Activated T-cell treated with anti-CD3 and anti-CD28 coated beads, Interleukin-2, amount 50 U/mL, for 72 hours (primary cell): Measurements from ENCODE around the gene SGTA. TPM values are rescaled to one million over a fixed set of nuclear protein-coding genes. Genes with fewer than 3 reads are reported as not detected.
"Not testable (repeated sequence)": the region's sequence is repeated elsewhere in the genome, so short reads cannot be mapped to it uniquely, and the experiment has no call there.

ENCODE experiments used
- ATAC-seq, 2 donors: fragments of 150-1000 bp; cut with Tn5 transposase; replicated peaks in 1 of 2; 2 replicates each; pipeline ENCODE4 v1.10.0; 2021; ENCODE audit warnings: moderate library complexity in 2 of 2, mild to moderate bottlenecking in 1 of 2
- DNase-seq, 2 donors: peaks; one replicate each; pipeline ENCODE4 v3.0.0; 2021 to 2022; ENCODE audit warnings: mixed read lengths in 1 of 2
- H3K27ac Mint-ChIP-seq: one replicate; pipeline ENCODE4 v1.8.0; 2022; ENCODE audit warnings: mild to moderate bottlenecking, moderate library complexity, mixed read lengths
- H3K27me3 Mint-ChIP-seq: one replicate; pipeline ENCODE4 v1.8.0; 2022; ENCODE audit warnings: low read depth, mixed read lengths
- H3K36me3 Mint-ChIP-seq, 2 donors: one replicate each; pipeline ENCODE4 v1.8.0; 2022; ENCODE audit warnings: mixed read lengths in 2 of 2, mild to moderate bottlenecking in 1 of 2; ENCODE audit not compliant: insufficient read depth in 2 of 2
- H3K4me1 Mint-ChIP-seq: one replicate; pipeline ENCODE4 v1.8.0; 2022; ENCODE audit warnings: low read depth, mixed read lengths
- H3K4me3 Mint-ChIP-seq, 2 donors: one replicate each; pipeline ENCODE4 v1.8.0; 2022; ENCODE audit warnings: mild to moderate bottlenecking in 2 of 2, mixed read lengths in 2 of 2, moderate library complexity in 2 of 2
- H3K9me3 Mint-ChIP-seq, 2 donors: one replicate each; pipeline ENCODE4 v1.8.0; 2022; ENCODE audit warnings: mixed read lengths in 2 of 2
- total RNA-seq, 2 donors: library from RNA; stranded (reverse); gene quantifications; one replicate each; pipeline ENCODE4 v1.2.3, GENCODE V29; 2022

Gene SGTA
- total RNA-seq, 2 donors from 2014 or later, result 45.1 to 63.7 TPM

- no peak for ATAC-seq
- Mint-ChIP-seq H3K36me3 (peaks cover 2 to 7% of the 10 kb centered on the region in 2 donors), H3K9me3 (peaks cover 5 to 6% of the 10 kb centered on the region in 2 donors), H3K4me1 (peaks cover 5% of the 10 kb centered on the region), H3K27me3 (peaks cover 6% of the 10 kb centered on the region), H3K4me3 (no peak overlapping the region), H3K27ac (no peak overlapping the region)
- no peak for DNase-seq
Measured at GRCh38 chr19:2716722-2717637, 66.1 kb downstream of the SGTA start.

GRCh38 chr19:2716275-2716650, 66.8 kb downstream of the SGTA start:
- Mint-ChIP-seq H3K4me1 (peaks cover 8% of the 10 kb centered on the region), H3K4me3 (no peak overlapping the region), H3K27ac (no peak overlapping the region), H3K27me3 (peaks cover 6% of the 10 kb centered on the region), H3K36me3 (peaks cover 2 to 7% of the 10 kb centered on the region in 2 donors), H3K9me3 (peaks cover 5 to 6% of the 10 kb centered on the region in 2 donors)
- ATAC-seq, result no peak
- DNase-seq, result no peak

- no peak overlapping the region for H3K4me3 Mint-ChIP-seq
- H3K4me1 Mint-ChIP-seq, result peaks cover 12% of the 10 kb centered on the region
- peaks cover 5 to 6% of the 10 kb centered on the region in 2 donors for H3K9me3 Mint-ChIP-seq
- DNase-seq (no peak), ATAC-seq (no peak)
- no peak overlapping the region for H3K27ac Mint-ChIP-seq
- peaks cover 2 to 7% of the 10 kb centered on the region in 2 donors for H3K36me3 Mint-ChIP-seq
- H3K27me3 Mint-ChIP-seq, result peaks cover 6% of the 10 kb centered on the region
Measured at GRCh38 chr19:2715470-2716274, 67.4 kb downstream of the SGTA start.

GRCh38 chr19:2714531-2715269, 68.4 kb downstream of the SGTA start:
- peaks cover 3% of the 10 kb centered on the region for H3K27me3 Mint-ChIP-seq
- no peak for DNase-seq
- H3K27ac Mint-ChIP-seq, result no peak overlapping the region
- H3K4me1 Mint-ChIP-seq, result peaks cover 10% of the 10 kb centered on the region
- H3K36me3 Mint-ChIP-seq, result peaks cover 2 to 7% of the 10 kb centered on the region in 2 donors
- no peak overlapping the region for H3K4me3 Mint-ChIP-seq
- no peak for ATAC-seq
- H3K9me3 Mint-ChIP-seq, result peaks cover 5 to 6% of the 10 kb centered on the region in 2 donors

GRCh38 chr19:2714102-2714501, 69.0 kb downstream of the SGTA start:
- not testable (repeated sequence) for DNase-seq, H3K9me3 Mint-ChIP-seq, H3K27me3 Mint-ChIP-seq, H3K4me3 Mint-ChIP-seq, H3K4me1 Mint-ChIP-seq, ATAC-seq, H3K36me3 Mint-ChIP-seq, H3K27ac Mint-ChIP-seq

- H3K36me3 Mint-ChIP-seq, H3K27ac Mint-ChIP-seq, H3K4me3 Mint-ChIP-seq, H3K27me3 Mint-ChIP-seq, ATAC-seq, DNase-seq, H3K4me1 Mint-ChIP-seq, H3K9me3 Mint-ChIP-seq: not testable (repeated sequence)
Measured at GRCh38 chr19:2713170-2713569, 69.9 kb downstream of the SGTA start.

- H3K36me3 Mint-ChIP-seq, result peaks cover 2 to 7% of the 10 kb centered on the region in 2 donors
- H3K4me1 Mint-ChIP-seq, result peaks cover 9% of the 10 kb centered on the region
- no peak for ATAC-seq
- DNase-seq, result no peak
- peaks cover 5 to 6% of the 10 kb centered on the region in 2 donors for H3K9me3 Mint-ChIP-seq
- H3K4me3 Mint-ChIP-seq, result no peak overlapping the region
- no peak overlapping the region for H3K27ac Mint-ChIP-seq
- H3K27me3 Mint-ChIP-seq, result no peaks in the 10 kb centered on the region
Measured at GRCh38 chr19:2711875-2712205, 71.2 kb downstream of the SGTA start.

- ATAC-seq, result no peak
- Mint-ChIP-seq H3K27me3 (no peaks in the 10 kb centered on the region), H3K4me3 (no peak overlapping the region), H3K9me3 (peaks cover 5 to 6% of the 10 kb centered on the region in 2 donors), H3K4me1 (peaks cover 9% of the 10 kb centered on the region), H3K36me3 (peaks cover 2 to 7% of the 10 kb centered on the region in 2 donors), H3K27ac (no peak overlapping the region)
- DNase-seq, result no peak
Measured at GRCh38 chr19:2711172-2711874, 71.8 kb downstream of the SGTA start.

- Mint-ChIP-seq H3K36me3 (no peaks in the 10 kb centered on the region), H3K4me1 (peaks cover 5% of the 10 kb centered on the region), H3K27ac (no peak overlapping the region), H3K4me3 (no peak overlapping the region), H3K27me3 (no peaks in the 10 kb centered on the region), H3K9me3 (no peaks in the 10 kb centered on the region)
- no peak for ATAC-seq
- no peak for DNase-seq
Measured at GRCh38 chr19:2706251-2706650, 76.8 kb downstream of the SGTA start.

Other genes starting within 250 kb of the SGTA start
- 1 to 10 TPM; 1.3 TPM for gene GNG7, start 80.6 kb downstream of the SGTA start, total RNA-seq
- gene DIRAS1, start 61.9 kb downstream of the SGTA start, total RNA-seq, result under 1 TPM; 0.32 to 0.55 TPM
- 10 to 100 TPM; 28.7 to 37.2 TPM for gene SLC39A3, start 43.3 kb downstream of the SGTA start, total RNA-seq
- 100 to 1,000 TPM; 101 to 126 TPM for gene THOP1, start 2.2 kb upstream of the SGTA start, total RNA-seq
- gene ZNF554, start 36.6 kb upstream of the SGTA start, total RNA-seq, result 1 to 10 TPM; 4.3 to 4.5 TPM
- 1 to 10 TPM; 4.6 to 4.8 TPM for gene ZNF555, start 58.2 kb upstream of the SGTA start, total RNA-seq
- under 1 TPM in 1 of 2 donors, not detected in 1; 0.10 TPM for gene ZNF556, start 84.1 kb upstream of the SGTA start, total RNA-seq
- gene ZNF57, start 117.7 kb upstream of the SGTA start, total RNA-seq, result 1 to 10 TPM; 6.2 to 7.6 TPM
- 1 to 10 TPM; 5.4 to 5.5 TPM for gene ZNF77, start 161.7 kb upstream of the SGTA start, total RNA-seq
- gene TLE6, start 194.3 kb upstream of the SGTA start, total RNA-seq, result 1 to 10 TPM; 4.5 to 6.0 TPM
- 10 to 100 TPM; 12.4 to 16.5 TPM for gene TLE2, start 246.0 kb upstream of the SGTA start, total RNA-seq